ENCODE data around the gene PPDPF. TPM values are rescaled to one million over a fixed set of nuclear protein-coding genes. Genes with fewer than 3 reads are reported as not detected.
A peak's percentile ranks its signal among the peaks of the same experiment; 100 is the strongest.

Gene PPDPF
- total and polyA plus RNA-seq, 2 of the 8 experiments (the other 6 are each of a cell fraction or from before 2014, with no cell fraction given) = 30.5 to 138 TPM

GRCh38 chr20:63497138-63497945, 23.2 kb upstream of the PPDPF start:
- Histone ChIP-seq H3K79me1 (ENCODE audit: low read depth, low read length) (no peaks in the 10 kb centered on the region), H3K27me3 (replicated peaks in 1 of 4; ENCODE audit: control insufficient read depth in 3 of 4, extremely low read depth in 1 of 4, insufficient read depth in 3 of 4, low read length in 3 of 4) (peaks cover 11 to 42% (median 35%) of the 10 kb centered on the region in 4 experiments), H3K14ac (ENCODE audit: insufficient read length) (no peak overlapping the region), H2AFZ (ENCODE audit: low read length) (no peak overlapping the region), H2BK12ac (ENCODE audit: low read depth, low read length) (peak overlapping the region; percentile 39; the same call in 1 of the 2 replicates), H4K5ac (ENCODE audit: insufficient read length, low read depth, low read length) (no peak overlapping the region), H2BK5ac (ENCODE audit: low read depth, low read length) (peak overlapping the region; percentile 24; the same call in 1 of the 2 replicates), H4K8ac (ENCODE audit: extremely low read depth, insufficient read depth, low read length) (no peak overlapping the region), H3K23ac (ENCODE audit: insufficient read length) (no peak overlapping the region), H3K4me1 (replicated peaks in 1 of 4; ENCODE audit: control insufficient read depth in 3 of 4, insufficient read depth in 4 of 4, low read length in 3 of 4) (peaks cover 0 to 27% (median 17%) of the 10 kb centered on the region in 4 experiments; a peak in 6 of 7 replicates), H3K4me3 (ENCODE audit: extremely low read depth in 1 of 4, insufficient read depth in 2 of 4, low read depth in 3 of 4, low read length in 4 of 4) (peak overlapping the region in 1 of 4 experiments; percentile 66; a peak in 2 of 8 replicates), H3K4me2 (ENCODE audit: insufficient read depth in 1 of 2, low read depth in 2 of 2, low read length in 2 of 2) (peak overlapping the region; percentile 56 to 74; a peak in 3 of 4 replicates), H3K27ac (ENCODE audit: low read depth, low read length) (no peak overlapping the region), H3K23me2 (ENCODE audit: low read depth, low read length) (peaks cover 8% of the 10 kb centered on the region; the same call in 1 of the 2 replicates), H2BK20ac (ENCODE audit: low read length) (no peak overlapping the region), H3K36me3 (ENCODE audit: control insufficient read depth in 2 of 4, insufficient read depth in 4 of 4, low read length in 3 of 4) (peaks cover 0 to 4% (median under 1%) of the 10 kb centered on the region in 4 experiments; a peak in 5 of 8 replicates), H4K91ac (replicated peaks; ENCODE audit: insufficient read length, low read length) (peak overlapping the region; percentile 54), H2BK15ac (ENCODE audit: low read length) (no peak overlapping the region), H3K56ac (replicated peaks; ENCODE audit: insufficient read length, low read depth, low read length) (no peak overlapping the region), H4K20me1 (replicated peaks in 1 of 2; ENCODE audit: control insufficient read depth in 1 of 2, insufficient read depth in 2 of 2, low read length in 2 of 2) (peaks cover 0 to 6% of the 10 kb centered on the region in 2 experiments), H3K18ac (ENCODE audit: extremely low read depth, low read length) (peak overlapping the region; percentile 4; the same call in 1 of the 2 replicates), H2AK5ac (ENCODE audit: low read depth, low read length) (peak overlapping the region; percentile 5; the same call in 1 of the 2 replicates), H3K9ac (replicated peaks in 1 of 4; ENCODE audit: extremely low read depth in 1 of 4, low read depth in 3 of 4, low read length in 3 of 4) (no peak overlapping the region), H3K9me3 (ENCODE audit: insufficient read depth in 2 of 2, low read depth in 1 of 2, low read length in 1 of 2) (no peaks in the 10 kb centered on the region), H3K4ac (replicated peaks; ENCODE audit: insufficient read length, low read depth, low read length) (no peak overlapping the region), H3K79me2 (ENCODE audit: control insufficient read depth in 1 of 2, insufficient read depth in 2 of 2, low read length in 2 of 2) (no peaks in the 10 kb centered on the region), H2BK120ac (replicated peaks; ENCODE audit: low read depth, low read length) (no peak overlapping the region)
- FAIRE-seq (no peak), DNase-seq (ENCODE audit: low read depth in 1 of 2, low spot score in 2 of 2) (peak in 1 of 2 experiments; percentile 53)
- ChIA-PET CTCF (ENCODE audit: partially characterized antibody) (interaction anchor here (0.5 to 3.4 kb wide), 28 partner anchors 8 to 1170 kb away, joined by 3 to 39 read pairs (median 6); partner anchors contain the start of genes PPDPF, PTK6 and TPD52L2), POLR2A (ENCODE audit: partially characterized antibody) (interaction anchor here (0.9 to 2.4 kb wide), 7 partner anchors 9 to 161 kb away, joined by 3 to 22 read pairs (median 4); partner anchors contain the start of genes PPDPF and RTEL1)
- 81% methylated on average over 13 of the region's 20 CpGs; no CpG with 5 or more reads in 1 of the 2 experiments for WGBS, 2 experiments (ENCODE audit: extremely low coverage in 1 of 2, insufficient coverage in 1 of 2, insufficient read length in 1 of 2, insufficient replicate concordance in 2 of 2, low coverage in 1 of 2, low lambda C conversion rate in 2 of 2, missing lambda C conversion rate in 1 of 2)
- TF ChIP-seq POU5F1 (IDR thresholded peaks at IDR 0.05; ENCODE audit: low read depth, low read length) (no peak), EZH2 (IDR thresholded peaks at IDR 0.05; ENCODE audit: low read depth, low read length, severe bottlenecking) (peak; percentile 1)

All from H1 (cell line).